ENCODE results near the gene RS1.

Gene RS1

GRCh38 chrX:18639280-18639679, 32.6 kb downstream of the RS1 start:
- TF ChIP-seq CTCF (IDR thresholded peaks at IDR 0.05; ENCODE audit: control insufficient read depth, extremely low read depth, insufficient read depth) = no peak
- no peak for DNase-seq (ENCODE audit: low read depth)

GRCh38 chrX:18638398-18638797, 33.5 kb downstream of the RS1 start:
- no peak for TF ChIP-seq CTCF (IDR thresholded peaks at IDR 0.05; ENCODE audit: control insufficient read depth, extremely low read depth, insufficient read depth)
- H3K4me3 ChIP-seq (ENCODE audit: low read depth, low read length) = no peak overlapping the region

More at GRCh38 chrX:18639280-18639679, 32.6 kb downstream of the RS1 start:
- H3K4me3 ChIP-seq (ENCODE audit: low read depth, low read length) = no peak overlapping the region

GRCh38 chrX:18630934-18631333, 41.0 kb downstream of the RS1 start:
- no peak for TF ChIP-seq CTCF (IDR thresholded peaks at IDR 0.05; ENCODE audit: control insufficient read depth, extremely low read depth, insufficient read depth)
- no peak overlapping the region for H3K4me3 ChIP-seq (ENCODE audit: low read depth, low read length)
- no peak for DNase-seq (ENCODE audit: low read depth)

More at GRCh38 chrX:18638398-18638797, 33.5 kb downstream of the RS1 start:
- DNase-seq (ENCODE audit: low read depth) = no peak

GRCh38 chrX:18624599-18624998, 47.3 kb downstream of the RS1 start:
- DNase-seq (ENCODE audit: low read depth) = no peak
- no peak overlapping the region for H3K4me3 ChIP-seq (ENCODE audit: low read depth, low read length)
- TF ChIP-seq CTCF (IDR thresholded peaks at IDR 0.05; ENCODE audit: control insufficient read depth, extremely low read depth, insufficient read depth) = no peak

- peak; percentile 44 for DNase-seq (ENCODE audit: low read depth)
- no peak overlapping the region for H3K4me3 ChIP-seq (ENCODE audit: low read depth, low read length)
- TF ChIP-seq CTCF (IDR thresholded peaks at IDR 0.05; ENCODE audit: control insufficient read depth, extremely low read depth, insufficient read depth) = no peak
Measured at GRCh38 chrX:18620349-18620748, 51.6 kb downstream of the RS1 start.

GRCh38 chrX:18619288-18619687, 52.6 kb downstream of the RS1 start:
- no peak overlapping the region for H3K4me3 ChIP-seq (ENCODE audit: low read depth, low read length)
- DNase-seq (ENCODE audit: low read depth) = no peak
- no peak for TF ChIP-seq CTCF (IDR thresholded peaks at IDR 0.05; ENCODE audit: control insufficient read depth, extremely low read depth, insufficient read depth)

GRCh38 chrX:18617407-18617750, 54.5 kb downstream of the RS1 start:
- no peak overlapping the region for H3K4me3 ChIP-seq (ENCODE audit: low read depth, low read length)
- TF ChIP-seq CTCF (IDR thresholded peaks at IDR 0.05; ENCODE audit: control insufficient read depth, extremely low read depth, insufficient read depth) = no peak
- no peak for DNase-seq (ENCODE audit: low read depth)

Measured in LNCaP clone FGC (cell line).